A172 (cell line): ENCODE results near the gene NXN. TPM values are rescaled to one million over a fixed set of nuclear protein-coding genes. Genes with fewer than 3 reads are reported as not detected.
"Not testable (repeated sequence)": the region's sequence is repeated elsewhere in the genome, so short reads cannot be mapped to it uniquely, and the experiment has no call there.

Source experiments
- DNase-seq: peaks from one replicate; pipeline ENCODE4 v3.0.0-alpha.2; 2015; ENCODE audit warnings: low spot score
- total RNA-seq: library from RNA; depleted of rRNA; stranded (reverse); fragments of >200 nt; shearing (Covaris generic); gene quantifications from 2 replicates; pipeline ENCODE4 v1.2.3, GENCODE V29; 2014

The NXN gene
- total RNA-seq, 1 experiment from 2014 or later = 7.2 TPM

DNA sequence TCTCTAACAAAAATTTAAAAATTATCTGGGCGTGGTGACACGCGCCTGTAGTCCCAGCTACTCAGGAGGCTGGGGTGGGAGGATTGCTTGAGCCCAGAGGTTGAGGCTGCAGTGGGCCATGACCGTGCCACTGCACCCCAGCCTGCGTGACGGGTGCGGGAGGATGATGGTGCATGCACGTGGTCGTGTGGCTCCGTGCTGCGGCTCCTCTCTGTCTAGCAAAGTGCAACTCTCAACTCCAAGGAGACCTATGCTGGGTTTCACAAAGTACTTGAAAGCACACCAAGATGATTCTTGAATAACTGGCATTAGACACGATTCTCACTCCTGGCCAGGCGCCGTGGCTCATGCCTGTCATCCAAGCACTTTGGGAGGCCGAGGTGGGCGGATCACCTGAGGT is 25.8 kb downstream of the NXN start:
- no peak for DNase-seq

DNA sequence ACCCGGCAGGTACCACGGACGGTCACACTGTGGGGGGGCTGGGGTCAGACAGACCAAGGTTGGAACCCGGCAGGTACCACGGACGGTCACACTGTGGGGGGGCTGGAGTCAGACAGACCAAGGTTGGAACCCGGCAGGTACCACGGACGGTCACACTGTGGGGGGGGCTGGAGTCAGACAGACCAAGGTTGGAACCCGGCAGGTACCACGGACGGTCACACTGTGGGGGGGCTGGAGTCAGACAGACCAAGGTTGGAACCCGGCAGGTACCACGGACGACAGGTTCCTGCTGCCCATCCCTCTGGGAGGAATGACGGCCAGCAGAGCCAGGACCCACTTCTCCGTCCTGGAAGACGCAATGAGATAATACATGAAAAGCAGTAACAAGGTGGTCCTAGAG is 27.0 kb downstream of the NXN start:
- not testable (repeated sequence) for DNase-seq

DNA sequence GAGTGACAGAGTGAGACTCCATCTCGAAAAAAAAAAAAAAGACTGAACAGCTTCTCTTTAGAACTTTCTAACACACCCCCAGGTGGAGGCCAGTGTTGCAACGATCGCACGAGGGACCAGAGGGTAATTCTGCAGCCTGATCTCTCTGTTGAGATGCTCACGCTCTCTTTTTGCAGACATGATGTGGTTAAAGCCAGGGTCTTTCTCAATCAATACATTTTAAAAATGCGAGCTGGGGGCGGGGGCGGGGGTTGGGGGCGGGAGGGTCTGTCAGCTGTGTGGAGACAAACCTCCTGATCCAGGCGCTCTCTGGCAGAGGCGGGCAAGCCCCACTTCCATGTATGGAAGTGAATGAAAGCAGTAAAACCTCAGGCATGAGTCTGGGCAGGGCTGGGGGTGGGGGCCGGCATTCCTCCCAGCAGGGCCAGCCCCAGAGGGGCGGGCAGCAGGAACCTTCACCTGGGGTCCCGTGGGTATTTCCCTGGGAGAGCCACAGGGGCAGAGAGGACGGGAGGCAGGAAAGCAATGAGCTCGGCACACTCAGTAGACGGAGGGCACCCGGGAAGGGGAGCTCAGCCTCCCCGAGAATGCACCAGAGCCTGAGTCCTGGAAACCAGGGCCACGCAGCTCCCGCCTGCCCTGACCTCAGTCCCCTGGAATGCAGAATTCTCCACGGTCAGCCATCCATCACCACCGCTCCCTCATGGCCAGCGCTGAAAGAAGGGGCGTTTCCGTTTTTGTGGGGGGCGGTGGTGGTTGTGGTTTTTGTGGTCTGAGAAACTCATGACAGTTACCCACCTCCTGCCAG is 28.0 kb downstream of the NXN start:
- DNase-seq = peak; percentile 92

DNA sequence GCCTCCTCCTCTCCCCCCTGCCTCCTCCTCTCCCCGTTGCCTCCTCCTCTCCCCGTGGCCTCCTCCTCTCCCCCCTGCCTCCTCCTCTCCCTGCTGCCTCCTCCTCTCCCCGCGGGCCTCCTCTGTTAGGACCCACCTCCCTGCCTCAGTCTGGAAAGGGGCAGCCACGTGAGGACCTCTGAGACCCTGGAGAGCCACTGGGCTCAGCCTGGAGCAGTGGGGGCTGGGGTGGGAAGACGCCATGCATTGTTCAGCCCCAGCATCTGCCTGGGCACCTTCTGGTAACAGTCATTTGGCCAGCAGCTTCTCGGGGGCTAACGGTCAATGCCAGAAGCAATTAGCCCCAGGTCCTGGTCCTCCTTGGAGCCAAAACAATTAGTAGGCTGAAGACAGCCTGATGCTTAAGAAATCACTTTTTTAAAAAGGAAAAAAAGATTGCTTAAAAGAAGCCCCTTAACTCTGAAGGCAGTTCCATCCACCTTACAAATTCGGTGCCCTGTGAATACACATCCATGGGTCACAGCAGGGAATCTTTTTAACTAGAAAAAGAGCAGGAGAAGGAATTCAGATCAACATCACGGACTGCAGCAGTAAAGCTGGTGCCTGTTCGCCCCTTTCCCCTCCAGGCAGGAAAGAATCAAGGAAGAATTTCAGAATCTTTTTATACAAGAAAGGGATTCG is 29.8 kb downstream of the NXN start:
- no peak for DNase-seq

GRCh38 chr17:948284-948852 is 31.2 kb downstream of the NXN start:
- no peak for DNase-seq

- DNase-seq = no peak
These were observed 32.9 kb downstream of the NXN start for GRCh38 chr17:946510-947236.

- DNase-seq = no peak
These were observed 33.9 kb downstream of the NXN start for GRCh38 chr17:945672-946071.

DNA sequence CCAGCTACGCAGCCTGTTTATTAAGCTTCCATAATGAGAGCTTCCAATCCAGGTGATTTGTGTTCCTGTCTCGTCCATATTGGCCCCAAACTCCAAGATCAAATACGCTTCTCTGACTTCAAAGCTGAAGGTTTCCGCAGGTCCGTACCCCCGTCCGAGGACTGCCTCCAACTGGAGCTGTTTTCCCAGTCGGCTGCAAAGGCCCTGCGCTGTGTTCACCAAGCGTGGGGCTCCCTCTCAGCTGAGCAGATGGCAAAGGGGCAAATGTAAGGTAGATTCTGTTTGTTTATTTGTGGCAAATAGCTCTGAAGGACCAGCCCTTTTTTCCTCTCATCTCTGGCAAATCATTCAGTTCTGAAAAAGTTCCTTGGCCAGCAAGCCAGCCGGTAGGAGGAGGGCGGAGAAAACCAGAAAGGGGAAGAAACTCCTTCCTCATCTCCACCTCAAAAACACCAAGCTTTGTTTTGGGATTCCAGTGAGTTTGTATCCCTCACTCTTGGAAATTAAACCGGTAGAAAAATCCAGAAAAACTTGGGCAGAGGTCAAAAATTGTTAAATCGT is 35.2 kb downstream of the NXN start:
- no peak for DNase-seq

DNA sequence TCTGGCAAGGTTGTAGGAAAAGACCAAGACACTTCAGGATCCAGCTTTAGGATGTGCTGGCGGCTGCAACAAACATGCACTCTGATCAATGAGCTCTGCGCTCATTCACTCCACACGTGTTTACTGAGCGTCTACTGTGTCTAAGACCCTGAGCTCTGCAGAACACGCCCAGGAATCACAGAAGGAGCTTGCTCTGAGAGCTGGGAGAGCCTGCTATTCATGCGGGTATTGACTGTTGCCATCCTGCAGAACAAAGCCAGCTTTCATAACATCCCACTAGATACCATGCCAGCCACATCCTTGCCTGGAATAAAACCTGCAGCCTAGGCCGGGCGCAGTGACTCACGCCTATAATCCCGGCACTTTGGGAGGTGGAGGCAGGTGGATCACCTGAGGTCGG is 44.1 kb downstream of the NXN start:
- no peak for DNase-seq

DNA sequence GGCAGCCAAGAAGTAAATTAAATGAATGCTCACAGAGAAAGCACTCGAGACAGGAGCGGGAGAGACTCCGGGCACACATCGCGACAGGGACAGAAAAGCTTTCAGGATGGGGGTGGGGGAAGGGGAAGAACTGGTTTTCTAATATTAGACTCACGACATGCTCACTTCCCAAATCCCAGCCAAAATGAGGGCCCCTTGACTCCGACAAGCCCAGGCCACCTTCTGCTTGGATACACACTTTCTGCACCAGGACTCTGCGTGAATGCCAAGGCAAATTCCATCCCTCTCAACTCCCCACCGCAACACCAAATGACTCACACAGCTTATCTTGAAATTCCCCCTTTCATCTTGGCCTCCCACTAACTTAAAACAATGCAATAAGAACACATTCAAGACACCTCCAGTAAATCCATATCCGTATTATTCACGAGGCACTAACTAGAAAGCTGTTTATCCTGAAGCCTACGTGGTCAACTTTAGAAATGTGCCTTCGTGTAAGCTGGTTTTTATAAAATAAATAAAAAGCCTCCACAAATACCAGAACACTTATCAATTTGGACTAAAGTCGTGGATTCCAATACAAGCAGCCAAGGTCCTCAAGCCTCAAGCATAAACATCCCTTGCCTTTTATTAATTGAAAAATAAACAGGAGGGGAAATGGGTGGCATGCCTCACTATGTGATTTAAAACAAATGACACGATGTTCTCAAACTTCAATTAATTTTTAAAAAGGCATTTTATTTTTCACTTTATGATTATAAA is 46.1 kb downstream of the NXN start:
- DNase-seq = peak; percentile 95

DNA sequence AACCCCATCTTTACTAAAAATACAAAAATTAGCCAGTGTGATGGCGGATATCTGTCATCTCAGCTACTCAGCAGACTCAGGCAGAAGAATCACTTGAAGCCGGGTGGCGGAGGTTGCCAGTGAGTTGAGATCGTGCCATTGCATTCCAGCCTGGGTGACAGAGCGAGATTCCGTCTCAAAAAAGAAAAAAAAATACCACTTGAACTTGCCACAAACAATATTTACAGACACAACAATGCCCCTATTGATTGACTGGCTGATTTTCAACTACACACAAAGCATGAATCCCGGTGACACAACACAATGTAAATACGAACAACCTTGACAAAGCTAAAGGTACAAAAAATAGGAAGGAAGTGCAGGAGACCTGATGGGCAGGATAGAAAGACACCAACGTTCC is 49.3 kb downstream of the NXN start:
- no peak for DNase-seq

DNA sequence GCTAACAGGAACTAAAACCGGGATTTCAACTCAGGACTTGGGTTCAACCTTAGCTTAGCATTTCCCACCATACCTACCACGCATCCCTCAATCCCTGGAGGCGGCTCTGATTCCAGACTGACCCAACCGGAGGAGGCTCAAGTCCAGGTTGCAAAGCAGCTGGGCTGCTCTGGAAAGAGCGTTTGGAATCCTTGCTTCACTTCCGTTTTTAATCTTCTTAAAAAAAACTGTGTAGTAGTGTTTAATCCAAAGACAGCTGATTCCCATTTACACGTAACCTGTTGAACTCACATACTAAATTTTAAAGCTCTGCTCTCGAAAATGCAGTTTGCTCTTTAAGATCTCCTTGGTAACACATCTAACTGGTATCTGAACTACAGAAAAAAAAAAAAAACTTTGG is 50.0 kb downstream of the NXN start:
- no peak for DNase-seq

- peak; percentile 99 for DNase-seq
These were observed 51.7 kb downstream of the NXN start for GRCh38 chr17:927611-928461.

DNA sequence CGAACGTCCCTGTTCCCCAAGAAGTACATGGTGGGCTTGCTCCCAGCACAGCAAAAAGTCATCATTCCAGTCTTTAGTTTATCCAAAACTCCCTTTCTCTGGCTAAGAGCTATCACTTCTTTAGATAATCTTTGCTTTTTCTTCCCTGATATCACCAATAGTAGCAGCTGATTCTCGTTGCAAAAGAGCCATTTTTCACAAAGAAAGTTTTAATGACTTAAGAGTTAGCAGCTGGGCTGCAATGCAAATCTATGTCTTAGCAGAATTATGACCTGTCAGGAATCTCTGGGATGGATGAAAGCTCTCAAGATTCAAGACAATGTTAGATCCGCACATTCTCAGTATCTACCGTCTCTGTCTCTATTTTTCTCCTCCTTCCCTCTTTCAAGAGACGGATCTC is 53.8 kb downstream of the NXN start:
- DNase-seq = no peak

DNA sequence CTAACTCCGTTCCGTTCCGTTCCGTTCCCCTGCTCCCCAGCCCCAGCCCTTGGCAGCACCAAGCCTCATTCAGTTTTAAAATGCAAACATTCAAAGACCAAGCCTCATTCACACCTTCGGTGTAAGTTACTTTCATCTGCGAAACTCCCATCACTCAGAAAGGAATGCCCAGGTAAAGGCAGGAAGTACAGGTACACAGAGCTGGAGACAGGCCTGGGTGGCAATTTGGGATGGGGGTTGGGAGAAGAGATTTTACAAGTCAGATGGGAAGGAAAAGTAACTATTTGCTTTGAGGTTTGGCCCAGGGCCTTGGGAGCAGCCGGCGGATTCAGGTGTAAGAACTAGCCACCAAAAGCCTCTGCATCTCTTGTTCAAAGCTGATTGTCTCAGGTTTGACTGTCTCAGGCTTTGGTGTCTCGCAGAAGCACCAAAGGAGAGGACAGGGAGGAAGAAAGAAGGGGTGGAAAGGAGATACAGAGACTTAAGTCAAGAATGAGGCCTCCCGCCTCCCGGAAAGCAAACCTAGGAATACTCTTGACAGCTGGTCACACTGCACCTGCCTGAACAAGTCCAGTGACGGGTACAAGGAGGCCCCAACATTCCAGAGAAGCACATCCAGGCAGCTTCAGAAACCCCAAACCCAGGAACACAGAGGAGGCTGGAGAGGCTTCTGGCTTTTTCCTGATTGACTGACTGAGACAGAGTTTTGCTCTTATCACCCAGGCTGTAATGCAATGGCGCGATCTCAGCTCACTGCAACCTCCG is 54.7 kb downstream of the NXN start:
- no peak for DNase-seq

- not testable (repeated sequence) for DNase-seq
These were observed 55.3 kb downstream of the NXN start for GRCh38 chr17:924306-924705.

- no peak for DNase-seq
These were observed 55.9 kb downstream of the NXN start for GRCh38 chr17:923633-924032.

- peak; percentile 60 for DNase-seq
These were observed 58.4 kb downstream of the NXN start for GRCh38 chr17:921161-921560.

GRCh38 chr17:920190-920589 is 59.4 kb downstream of the NXN start:
- no peak for DNase-seq
